ENCODE data around the gene PTPA.
"Not testable (repeated sequence)": the region's sequence is repeated elsewhere in the genome, so short reads cannot be mapped to it uniquely, and the experiment has no call there.

Gene PTPA

DNA sequence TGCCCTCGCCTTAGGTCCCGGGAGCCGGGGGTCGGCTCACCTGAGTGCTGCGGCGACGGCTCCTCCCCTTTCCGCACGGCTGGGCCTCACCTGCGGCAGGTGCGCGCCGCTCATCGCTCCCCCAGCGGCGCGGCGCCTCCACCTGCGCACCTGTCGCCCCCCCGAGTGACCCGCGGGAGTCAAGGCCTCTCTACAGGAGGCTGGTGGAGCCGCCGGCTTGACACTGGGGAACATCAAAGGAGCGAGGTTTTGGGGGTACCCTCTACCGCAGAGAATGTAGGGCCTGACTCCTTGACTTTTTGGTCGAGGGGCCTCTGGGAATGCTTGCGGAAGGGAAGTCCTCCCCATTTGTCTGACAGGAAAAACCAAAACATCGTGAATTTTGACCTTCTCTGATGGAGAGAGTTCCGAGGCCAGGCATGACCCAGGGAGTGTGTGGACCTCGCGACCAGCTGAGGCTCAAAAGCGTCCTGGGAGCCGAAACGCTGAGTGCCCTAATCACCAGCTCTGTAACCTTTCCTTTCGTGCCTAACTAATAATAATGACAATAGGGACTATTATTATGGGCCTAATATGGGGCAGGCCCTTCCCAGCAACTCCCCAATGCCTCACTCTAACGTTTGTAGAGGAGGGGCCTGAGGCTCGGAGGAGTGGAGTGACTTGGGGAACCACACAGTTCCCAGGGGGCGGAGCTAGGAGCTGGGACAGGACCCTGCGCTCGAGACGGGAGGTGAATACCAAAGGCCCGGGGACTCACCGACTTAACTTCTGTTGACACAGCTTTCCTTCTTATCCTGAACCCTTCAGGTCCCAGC lies 67.6 kb downstream of the PTPA start:
- DNase-seq, result no peak

DNA sequence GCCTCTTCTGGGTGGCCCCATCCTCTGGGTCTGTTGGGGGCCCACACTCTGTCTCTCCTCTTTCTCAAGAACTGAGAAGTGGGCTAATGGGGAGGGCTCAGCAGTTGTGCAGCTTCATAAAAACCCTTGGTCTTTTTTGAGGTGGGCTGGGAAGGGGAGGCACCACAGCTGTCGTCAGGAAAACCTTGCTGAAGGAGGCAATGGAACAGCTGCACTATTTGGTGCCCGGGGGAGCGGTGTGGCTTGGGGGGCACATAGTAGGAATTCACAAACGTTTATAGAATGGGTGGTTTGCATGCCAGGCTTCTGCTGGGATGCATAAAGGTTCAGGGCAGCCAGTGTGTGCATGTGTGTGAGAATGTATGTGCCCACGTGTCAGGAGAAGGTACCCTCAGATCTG lies 70.0 kb downstream of the PTPA start:
- no peak for DNase-seq

DNA sequence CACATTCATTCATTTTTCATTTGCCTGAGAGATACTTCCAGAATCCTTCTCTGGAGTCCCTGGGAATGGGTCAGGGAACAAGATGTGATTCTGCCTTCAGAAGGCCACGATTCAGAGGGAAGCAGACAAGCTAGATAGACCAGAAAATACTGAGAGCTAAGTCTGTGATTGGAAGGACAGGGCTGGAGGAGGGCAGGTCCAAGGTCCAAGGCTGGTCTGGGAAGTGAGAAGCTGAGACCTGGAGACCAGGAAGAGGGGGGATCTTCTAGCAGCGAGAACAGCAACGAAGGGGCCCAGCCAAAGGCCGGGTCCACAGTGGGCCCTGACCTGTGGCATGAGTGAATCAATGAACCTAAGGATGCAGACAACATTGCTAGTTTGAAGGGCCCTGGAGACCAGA lies 70.9 kb downstream of the PTPA start:
- DNase-seq, result no peak

DNA sequence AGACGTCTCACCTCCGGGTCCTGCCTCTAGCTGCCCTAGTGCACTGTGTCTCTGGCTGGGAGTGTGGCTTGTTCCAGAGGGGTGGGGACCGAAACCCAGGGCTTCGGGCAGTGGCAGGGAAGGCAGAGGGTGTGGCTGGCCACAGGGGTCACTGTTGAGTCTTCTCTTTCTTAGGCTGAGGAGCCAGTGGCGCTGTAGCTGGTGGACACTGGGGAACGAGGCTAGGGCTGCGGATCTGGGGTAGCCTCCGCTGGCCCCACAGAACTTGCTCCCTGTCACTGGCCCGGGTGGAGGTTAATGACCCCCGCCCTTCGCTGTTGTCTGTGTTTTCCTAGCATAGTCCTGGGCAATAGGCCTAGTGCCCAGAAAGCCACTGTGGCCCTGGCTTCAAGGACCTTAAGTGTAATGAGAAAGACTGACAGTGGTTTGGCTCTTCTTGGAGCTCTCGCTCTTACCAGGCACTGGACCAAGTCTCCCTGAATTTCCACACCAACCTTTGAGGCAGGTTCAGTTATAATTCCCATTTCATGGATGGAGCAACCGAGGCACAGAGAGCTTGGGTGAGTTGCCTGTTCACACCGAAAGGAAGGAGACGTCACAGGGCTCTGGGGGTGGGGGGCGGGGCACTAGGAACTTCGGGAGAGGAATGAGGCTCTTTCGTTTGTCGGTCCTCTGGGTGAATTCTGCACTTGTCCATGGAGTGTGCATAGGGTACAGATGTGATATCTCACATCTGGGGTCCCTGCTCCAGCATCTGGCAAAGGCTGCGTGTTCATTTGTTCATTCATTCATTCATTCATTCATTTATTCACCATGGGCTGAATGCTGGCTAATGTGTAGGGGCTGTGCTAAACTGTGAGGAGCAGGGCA lies 71.6 kb downstream of the PTPA start:
- DNase-seq, result no peak

DNA sequence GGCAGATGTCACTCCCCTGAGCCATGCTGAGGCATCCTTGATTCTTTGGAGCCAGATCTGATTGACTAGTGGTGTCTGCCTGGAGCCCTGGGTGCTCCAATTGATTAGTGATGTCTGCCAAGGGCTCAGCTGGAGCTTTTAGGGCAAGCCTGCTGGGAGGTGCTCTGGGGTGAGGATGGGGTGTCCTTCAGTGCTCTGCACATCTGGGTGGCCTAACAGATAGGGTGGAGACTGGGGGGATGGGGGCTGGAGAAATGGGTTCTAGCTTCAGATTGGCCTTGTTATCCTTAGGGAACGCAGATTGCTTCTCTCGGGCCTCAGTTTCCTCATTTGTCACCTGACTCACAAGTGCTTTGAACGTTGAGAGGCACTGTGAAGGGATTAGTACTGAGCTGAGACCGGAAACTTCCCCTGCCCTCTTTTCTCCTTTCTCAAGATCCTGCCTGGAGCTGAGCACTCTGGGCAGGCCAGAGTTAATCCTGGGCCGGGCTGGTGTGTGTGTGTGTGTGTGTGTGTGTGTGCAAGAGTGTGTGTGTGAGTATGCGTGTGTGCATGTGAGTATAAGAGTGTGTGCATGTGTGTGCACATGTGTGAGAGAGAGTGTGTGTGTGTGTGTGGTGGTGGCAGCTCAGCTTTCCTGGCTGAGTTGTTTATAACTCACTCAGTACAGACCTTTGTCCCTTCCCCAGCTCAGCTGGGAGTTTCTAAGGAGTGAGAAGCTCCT lies 72.4 kb downstream of the PTPA start:
- no peak for DNase-seq

DNA sequence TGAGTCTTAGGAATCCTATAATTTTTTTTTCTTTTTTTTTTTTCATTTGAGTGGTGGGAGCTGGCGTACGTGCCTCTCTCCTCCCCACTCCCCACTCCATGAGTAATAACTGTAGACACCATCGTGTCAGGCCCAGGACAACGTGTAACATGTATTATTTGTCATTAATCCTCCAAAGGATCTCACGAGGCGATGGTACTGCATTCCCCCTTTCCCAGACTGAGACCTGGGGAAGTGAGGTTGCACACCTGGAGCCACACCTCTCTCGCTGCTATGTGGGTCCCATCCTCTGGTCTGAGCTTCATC lies 73.0 kb downstream of the PTPA start:
- DNase-seq, result no peak

DNA sequence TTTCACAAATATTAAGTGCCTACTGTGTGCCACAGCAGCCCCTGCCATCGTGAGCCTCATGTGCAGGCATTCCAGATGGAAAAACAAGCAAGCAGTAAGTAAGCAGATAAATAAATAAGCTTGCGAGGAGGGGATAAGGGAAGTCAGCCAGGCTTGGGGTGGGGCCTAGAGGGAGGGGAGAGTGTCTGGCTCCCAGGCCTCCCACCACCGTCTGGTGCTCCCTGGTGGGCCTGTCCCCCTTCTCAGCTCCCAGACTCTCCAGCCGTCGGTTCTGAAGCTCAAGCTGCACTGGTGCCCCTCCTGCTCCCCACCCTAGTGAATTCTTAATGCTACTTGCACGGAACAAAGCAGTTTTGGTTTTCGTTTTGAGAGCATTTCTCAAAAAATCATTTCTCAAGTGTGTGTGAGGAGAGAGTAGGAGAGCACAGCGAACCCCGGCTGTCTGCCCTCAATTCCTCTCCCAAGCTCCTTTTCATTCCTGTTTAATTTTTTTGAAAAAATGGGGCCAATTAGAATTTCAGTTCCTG lies 73.4 kb downstream of the PTPA start:
- no peak for DNase-seq

DNA sequence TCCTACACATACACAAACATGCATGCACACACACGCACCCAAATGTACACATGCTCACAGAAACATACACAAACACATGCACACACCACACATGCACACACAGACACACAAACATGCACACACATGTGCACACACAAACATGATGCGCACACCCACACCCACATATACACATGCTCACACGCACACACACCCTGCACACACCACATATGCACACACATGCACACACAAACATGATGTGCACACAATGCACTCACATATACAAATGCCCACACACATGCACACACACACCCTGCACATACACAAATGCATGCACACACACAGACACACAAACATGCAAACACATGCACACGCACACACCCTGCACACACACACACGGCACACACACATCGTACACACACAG lies 74.2 kb downstream of the PTPA start:
- no peak for DNase-seq

DNA sequence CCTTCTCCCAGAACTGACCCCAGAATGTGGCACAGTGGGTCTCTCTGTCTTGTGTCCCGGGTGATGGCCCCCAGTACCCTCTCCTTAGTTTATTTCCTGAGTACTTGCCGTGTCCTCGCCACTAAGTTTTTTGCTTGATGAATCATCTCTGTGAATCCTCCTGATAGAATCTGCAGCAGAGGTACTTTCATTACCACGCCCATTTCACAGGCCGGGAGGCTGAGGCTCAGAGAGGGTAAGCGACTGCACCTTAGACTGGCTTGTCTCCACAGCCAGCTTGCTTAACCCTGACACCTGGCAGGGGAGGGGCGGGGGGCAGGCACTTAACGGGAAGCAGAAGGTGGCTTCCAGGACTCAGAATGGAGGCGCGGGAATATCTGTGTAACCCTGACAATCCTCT lies 74.8 kb downstream of the PTPA start:
- DNase-seq, result peak; percentile 54

DNA sequence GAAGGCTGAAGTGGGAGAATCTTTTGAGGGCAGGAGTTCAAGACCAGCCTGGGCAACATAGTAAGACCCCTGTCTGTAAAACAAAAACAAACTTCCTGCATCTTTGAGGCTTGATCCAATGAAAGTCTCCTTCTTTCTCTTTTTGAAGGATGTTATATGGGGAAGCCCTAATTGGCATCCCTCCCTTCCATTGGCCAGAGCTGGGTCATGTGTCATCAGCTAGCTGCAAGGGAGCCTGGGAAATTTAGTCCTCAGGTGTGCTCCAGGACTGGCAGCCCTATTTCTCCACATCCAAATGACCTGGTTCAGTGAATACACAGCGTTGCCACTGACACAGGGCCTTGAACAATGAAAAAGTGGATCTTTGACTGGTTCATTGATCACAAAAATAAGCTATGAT lies 75.8 kb downstream of the PTPA start:
- DNase-seq, result no peak

DNA sequence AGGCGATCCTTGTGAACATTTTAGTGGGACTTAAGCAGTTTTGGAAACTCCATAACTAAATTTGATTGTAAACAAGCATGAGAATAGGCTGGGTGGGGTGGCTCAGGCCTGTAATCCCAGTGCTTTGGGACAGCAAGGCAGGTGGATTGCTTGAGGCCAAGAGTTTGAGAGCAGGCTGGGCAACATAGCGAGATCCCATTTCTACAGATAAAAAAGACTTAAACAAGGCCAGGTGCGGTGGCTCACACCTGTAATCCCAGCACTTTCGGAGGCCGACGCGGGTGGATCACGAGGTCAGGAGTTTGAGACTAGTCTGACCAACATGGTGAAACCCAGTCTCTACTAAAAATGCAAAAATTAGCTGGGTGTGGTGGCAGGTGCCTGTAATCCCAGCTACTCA lies 78.8 kb downstream of the PTPA start:
- DNase-seq, result not testable (repeated sequence)

DNA sequence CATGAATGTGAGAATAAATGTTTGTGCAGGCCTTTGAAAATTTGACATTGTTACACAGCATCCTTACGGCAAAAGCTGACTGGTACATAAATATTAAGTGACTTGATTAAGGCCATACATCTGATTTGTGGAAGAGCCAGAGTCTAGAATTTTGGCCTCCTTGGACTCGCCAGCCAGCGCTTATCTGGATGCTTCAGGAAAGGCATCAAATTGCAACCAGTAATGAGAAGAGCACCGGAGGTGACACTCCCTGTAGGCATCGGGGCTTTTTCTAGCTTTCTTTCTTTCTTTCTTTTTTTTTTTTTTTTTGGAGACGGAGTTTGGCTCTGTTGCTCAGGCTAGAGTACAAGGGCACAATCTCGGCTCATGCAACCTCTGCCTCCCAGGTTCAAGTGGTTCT lies 80.0 kb downstream of the PTPA start:
- DNase-seq, result no peak

DNA sequence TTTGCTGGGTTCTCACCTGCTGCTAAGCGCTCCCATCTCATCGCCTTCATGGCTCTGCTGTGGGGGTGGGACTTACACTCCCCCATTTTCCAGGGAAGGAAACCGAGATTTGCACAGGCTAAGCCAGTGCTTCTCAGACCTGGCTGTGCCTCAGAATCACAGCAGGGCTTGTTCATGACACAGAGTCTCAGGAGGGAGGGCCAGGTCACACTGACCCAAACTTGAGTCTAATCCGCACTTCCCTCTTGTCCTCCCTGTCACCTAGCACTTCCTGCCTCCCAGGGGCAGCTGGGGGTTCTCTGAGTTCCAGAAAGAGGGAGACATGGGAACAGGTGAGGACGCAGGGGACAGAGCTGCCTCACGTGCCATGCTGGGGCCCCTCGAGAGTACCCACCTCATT lies 82.4 kb downstream of the PTPA start:
- no peak for DNase-seq

DNA sequence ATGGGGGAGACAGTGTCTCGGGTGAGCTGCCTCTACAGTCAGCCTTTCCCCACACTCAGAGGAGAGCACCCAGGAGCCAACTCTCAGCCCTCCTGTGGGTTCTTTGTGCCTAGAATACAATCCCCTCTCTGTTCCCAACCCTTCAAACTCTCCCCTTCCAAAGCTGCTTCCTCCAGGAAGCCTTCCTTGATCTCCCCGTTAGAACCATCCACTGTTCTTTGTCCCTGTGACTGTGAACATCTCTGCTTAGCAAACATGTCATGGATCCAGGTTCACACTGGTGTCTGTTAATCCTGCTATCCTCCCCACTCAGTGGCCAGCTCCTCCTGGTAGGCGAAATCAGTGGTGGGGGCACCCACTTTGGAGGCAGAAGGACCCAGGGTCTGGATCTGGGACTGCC lies 83.0 kb downstream of the PTPA start:
- DNase-seq, result no peak

DNA sequence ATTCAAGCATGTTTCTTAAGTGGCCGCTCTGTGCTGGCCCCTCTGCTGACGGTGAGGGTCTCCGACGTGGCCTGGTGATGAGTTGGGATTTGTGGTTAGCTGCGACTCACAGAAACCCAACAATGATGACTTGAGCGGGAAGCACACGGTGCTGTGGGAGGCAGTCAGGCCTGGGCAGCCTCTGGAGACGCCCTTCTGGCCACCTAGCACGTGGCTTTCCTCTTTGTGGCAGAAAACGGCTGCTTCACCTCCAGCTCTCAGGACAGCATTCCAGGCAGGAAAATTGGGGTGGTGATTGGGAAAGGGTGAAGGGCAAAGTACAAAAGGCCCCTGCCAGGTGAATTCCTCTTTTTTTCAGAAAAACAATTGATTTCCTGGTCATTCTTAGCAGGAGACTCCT lies 84.4 kb downstream of the PTPA start:
- DNase-seq, result no peak

DNA sequence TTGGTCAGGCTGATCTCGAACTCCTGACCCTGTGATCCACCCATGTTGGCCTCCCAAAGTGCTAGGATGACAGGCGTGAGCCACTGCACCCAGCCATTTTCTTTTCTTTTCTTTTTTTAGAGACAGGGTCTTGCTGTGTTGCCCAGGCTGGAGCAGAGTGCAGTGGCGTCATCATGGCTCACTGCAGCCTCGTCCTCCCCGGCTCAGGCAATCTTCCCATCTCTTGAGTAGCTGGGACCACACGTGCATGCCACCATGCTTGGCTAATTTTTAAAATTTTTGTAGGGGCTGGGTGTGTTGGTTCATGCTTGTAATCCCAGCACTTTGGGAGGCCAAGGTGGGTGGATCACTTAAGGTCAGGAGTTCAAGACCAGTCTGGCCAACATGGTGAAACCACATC lies 85.8 kb downstream of the PTPA start:
- not testable (repeated sequence) for DNase-seq

DNA sequence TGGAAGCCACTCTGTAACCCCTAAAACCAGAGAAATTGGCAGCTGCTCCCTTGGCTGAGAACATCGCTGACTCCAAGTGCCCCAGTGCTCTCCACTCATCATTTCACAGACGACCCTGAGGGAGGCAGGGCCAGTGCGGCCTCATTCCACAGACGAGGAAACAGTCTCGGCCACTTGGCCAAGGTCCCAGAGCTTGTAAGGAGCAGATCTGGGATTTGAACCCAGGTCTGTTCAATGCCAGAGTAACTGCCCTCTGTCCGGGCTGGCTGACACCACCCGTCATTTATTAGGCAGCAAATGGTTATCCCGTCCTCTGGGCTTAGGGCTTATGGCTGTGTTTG lies 86.7 kb downstream of the PTPA start:
- DNase-seq, result no peak

Measured in stimulated activated CD8-positive, alpha-beta memory T cell treated with anti-CD3 and anti-CD28 coated beads, Interleukin-4, amount 100 ng/mL, for 48 hours (primary cell).